Activated CD8-positive, alpha-beta memory T cell treated with anti-CD3 and anti-CD28 coated beads, Interleukin-2, amount 50 U/mL, for 48 hours (primary cell): Measurements from ENCODE around the gene UROC1.

ENCODE experiments used
- DNase-seq: peaks from one replicate; pipeline ENCODE4 v3.0.0-alpha.2; 2020

UROC1 gene

DNA sequence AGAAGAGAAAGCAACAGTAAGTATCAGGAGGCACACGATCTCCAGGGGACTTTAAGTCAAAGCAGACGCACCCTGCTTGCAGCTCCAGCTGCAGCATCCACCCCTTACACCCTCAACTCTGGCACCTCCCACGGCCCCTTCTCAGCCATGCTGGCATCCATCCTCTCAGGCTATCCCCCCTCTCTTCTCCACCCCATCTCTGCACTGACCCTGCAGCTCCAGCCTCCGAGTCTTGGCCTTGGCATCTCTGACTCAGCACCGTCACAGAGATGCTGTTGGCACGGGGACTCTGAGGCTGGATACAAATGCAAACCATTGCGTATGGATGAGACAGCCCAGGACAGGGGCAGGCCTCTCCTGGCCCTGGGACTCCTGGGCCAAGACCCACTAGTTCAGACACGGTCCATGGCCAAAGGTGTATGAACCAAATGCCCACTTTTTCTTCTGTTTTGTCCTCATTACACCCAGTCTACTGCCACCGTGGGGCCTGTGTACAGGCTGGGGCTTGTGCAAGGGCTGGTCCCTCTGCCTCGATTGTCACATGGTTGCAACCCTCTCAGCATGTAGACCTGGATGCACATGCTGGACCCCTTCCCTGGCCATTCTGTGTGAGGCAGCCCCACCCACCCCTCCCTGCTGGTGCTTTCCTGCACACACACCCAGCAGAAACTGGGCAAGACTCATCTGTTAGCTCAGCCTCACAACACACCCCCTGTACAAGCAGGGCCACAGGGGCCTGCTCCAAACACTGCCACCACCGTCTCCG, 23.2 kb downstream of the UROC1 start:
- DNase-seq = no peak

DNA sequence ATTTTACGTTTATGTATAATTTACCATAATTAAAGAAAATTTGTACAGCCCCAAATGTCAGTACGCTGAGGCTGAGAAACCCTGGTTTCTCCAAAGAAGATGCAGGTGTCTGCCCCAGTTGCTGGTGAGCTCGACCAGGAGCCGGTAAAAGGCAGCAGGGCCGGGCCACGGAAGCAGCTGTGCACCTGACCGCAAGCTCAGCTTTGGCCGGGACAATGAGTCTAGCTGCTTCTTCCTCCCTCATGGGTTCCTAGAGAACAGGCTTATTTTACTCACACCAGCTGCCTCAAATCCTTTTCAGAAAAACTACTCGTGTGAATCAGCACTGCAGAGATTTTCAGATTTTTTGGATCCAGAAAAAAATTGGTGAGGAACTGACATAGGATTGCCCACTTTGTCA, 23.8 kb downstream of the UROC1 start:
- DNase-seq = no peak

DNA sequence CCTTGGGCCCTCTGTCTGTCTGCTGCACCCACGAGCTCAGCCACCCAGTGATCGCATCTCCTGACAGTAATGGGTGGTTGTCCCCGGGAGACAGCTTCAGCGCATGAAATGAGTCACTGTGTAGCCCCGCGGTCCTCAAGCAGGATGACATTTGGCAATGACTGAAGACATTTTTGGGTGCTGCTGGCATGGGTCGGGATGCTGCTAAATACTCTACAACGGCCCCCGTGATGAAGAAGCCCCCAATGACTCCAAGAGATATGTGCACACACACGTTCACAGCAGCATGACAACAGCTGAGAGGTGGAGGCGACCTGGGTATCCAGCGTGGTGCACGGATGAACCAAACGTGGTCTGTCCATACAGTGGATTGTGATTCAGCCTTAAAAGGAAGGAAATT, 24.5 kb downstream of the UROC1 start:
- DNase-seq = no peak

- DNase-seq = no peak
These were observed 26.2 kb downstream of the UROC1 start for GRCh38 chr3:126491221-126492013.

- no peak for DNase-seq
These were observed 27.0 kb downstream of the UROC1 start for GRCh38 chr3:126490619-126491018.

- no peak for DNase-seq
These were observed 28.5 kb downstream of the UROC1 start for GRCh38 chr3:126488886-126489569.

DNA sequence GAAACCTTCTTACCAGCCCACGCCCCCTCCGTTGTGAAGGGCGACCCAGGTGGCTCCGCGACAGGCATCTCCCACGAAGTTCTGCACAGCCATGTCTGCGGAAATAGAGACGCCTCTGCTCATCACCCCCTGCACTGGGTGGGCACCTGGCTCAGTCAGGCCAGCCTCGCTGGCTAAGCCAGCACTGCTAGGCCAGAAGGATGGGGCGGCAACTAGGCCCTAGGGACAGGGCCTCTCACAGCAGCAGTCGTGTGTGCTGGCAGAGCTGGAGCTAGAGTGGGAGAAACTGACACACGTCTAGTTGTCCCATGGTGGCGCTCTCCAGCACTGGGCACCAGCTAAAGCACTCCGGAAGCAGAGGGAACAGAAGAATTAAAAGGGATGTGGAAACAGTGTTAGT, 29.4 kb downstream of the UROC1 start:
- DNase-seq = no peak

DNA sequence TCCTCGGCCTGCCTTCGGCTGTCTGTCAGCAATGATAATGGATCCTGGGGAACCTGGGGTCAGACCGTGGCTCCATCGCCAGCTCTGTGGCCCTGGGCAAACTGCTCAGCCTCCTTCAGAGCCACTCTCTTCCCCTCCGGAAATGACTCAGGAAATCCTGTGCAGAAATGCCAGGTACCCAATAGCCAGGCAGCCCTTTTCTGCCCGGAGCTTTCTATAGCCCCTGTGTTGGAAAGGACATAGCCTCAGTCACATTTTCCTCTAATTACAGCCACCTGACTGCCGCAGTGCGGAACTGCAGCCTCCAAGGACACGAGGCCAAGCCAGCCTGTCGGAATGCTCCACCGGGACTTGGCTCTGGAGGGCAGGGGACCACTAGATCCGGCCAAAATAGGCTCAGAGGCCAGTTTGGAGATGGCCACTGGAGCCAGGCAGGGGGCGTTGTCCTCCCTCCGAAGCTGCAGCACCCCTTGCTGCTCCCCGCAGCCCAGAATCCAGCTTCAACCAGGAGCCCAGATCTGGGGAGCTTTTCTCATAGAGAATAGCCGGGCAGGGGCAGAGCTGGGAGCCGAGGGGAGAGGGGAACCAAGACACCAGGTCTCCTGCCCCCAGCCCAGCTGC, 30.3 kb downstream of the UROC1 start:
- no peak for DNase-seq

GRCh38 chr3:126486360-126486847, 31.2 kb downstream of the UROC1 start:
- no peak for DNase-seq

- DNase-seq = no peak
These were observed 31.6 kb downstream of the UROC1 start for GRCh38 chr3:126485956-126486355.

- DNase-seq = no peak
These were observed 32.2 kb downstream of the UROC1 start for GRCh38 chr3:126485176-126485897.

DNA sequence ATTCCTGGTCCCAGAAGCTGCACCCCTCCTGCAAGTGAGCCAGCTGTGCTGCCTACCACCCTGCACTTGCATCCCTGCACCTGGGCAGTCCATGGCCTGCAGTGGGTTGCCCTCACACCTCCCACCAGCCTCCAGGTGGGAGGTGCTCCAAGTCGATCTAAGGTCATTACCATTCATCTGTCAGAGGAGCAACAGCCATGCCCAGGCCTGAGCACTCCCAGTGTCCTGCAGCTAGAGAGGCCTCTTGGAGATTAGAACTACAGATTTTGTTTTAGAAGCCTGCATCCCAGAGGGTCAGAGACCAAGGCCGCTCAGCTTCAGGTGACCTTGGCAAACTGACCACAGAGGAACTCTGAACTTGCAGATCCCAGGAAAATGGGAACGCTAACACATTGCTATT, 32.9 kb downstream of the UROC1 start:
- no peak for DNase-seq

DNA sequence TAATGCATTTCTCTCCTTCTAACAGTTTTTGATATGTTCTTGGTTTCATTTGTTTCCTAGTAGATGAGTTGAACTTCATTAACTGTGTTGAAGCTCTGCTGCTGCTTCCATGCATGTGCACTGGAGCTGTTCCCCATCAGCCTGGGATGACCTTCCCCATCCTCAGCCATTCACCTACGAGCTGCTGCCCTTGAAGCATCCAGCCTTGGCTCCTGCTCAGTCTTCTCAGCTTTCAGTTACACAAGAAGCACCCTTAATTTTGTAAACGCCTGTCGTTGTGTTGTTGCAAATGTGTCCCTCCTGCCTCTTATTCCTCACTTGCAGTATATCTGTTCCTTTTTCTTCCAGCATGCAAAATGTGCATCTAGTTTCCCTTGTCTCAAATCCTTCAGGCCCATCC, 33.4 kb downstream of the UROC1 start:
- no peak for DNase-seq

DNA sequence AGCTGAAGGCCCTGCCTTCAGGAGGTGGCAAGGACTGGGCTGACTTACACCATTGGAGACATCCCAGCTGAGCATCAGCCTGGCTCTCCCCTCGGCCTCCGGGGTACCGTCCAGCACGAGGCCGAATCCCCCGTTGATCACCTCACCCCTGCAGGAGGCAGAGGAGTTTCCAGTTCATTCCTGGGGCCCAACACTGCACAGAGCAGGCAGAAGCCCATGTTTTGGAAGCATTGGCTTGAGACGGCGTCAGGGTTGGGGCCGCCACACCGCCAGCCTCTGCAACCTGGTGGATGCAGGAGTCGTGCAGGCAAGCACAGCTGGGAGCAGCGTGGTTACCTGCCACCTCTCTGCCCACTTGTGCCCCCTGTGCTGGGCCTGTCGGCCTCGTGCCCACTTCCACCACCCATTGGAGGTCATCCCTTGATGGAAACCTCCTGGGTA, 34.2 kb downstream of the UROC1 start:
- no peak for DNase-seq

DNA sequence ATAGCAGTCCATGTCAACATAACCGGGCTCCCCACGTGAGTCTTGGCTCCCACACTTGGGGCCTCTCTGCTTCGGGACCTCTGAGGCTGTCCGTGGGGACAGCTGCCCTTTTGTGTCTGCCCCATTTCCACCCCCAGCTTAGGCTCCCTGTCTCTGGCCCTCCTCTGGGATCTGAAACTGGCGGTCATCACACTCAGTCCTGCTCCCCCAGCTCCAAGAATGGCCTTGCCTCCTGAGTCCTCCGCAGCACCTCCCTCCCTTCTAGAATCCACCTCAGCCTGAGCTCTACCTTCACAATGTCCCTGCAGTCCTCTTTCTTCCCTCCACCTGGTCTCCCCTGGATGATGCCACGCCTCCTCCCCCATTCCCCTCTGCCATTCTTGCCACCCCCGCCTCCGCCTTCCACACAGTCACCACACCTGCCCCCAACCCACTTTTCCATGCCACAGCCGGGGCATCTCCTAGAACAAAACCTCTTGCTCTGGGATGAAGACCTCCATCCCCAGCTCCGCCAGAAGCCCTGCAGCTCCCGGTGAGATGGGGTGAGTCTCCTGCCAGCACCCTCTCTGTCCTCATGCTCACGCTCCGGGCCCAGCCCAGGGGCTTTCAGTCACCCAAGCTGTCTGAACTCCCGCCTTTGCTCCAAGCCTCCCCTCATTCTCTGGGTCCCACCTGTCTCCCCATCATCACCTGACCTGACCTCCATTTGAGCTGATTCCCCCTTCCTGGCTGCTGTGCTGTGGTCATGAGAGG, 34.9 kb downstream of the UROC1 start:
- no peak for DNase-seq

GRCh38 chr3:126481808-126482502, 35.6 kb downstream of the UROC1 start:
- no peak for DNase-seq

GRCh38 chr3:126480861-126481260, 36.7 kb downstream of the UROC1 start:
- no peak for DNase-seq

GRCh38 chr3:126480206-126480605, 37.4 kb downstream of the UROC1 start:
- DNase-seq = no peak

- DNase-seq = no peak
These were observed 37.9 kb downstream of the UROC1 start for GRCh38 chr3:126479642-126480041.

GRCh38 chr3:126478581-126479310, 38.8 kb downstream of the UROC1 start:
- DNase-seq = no peak
